WERI-Rb-1 (cell line): ENCODE data around the gene ARHGEF12.

Source experiments
- DNase-seq: peaks from one replicate; pipeline ENCODE4 v3.0.0-alpha.2; 2020
- H3K27ac ChIP-seq: fragments of 250-450 bp; sonication (Bioruptor Pico); 2 replicates; pipeline ENCODE4 v1.5.1; 2020; ENCODE audit warnings: mild to moderate bottlenecking, moderate library complexity
- H3K27me3 ChIP-seq: fragments of 250-450 bp; sonication (Bioruptor Pico); 2 replicates; pipeline ENCODE4 v1.5.1; 2021; ENCODE audit warnings: mild to moderate bottlenecking, low read depth, moderate library complexity; ENCODE audit not compliant: insufficient read depth, severe bottlenecking
- H3K36me3 ChIP-seq: fragments of 250-450 bp; sonication (Bioruptor Pico); 2 replicates; pipeline ENCODE4 v1.5.1; 2020; ENCODE audit warnings: mild to moderate bottlenecking, moderate library complexity
- H3K4me3 ChIP-seq: 2 replicates; pipeline ENCODE4 v1.5.1; 2011; ENCODE audit warnings: low read depth, mild to moderate bottlenecking, control low read depth, low read length
- H3K9me3 ChIP-seq: fragments of 250-450 bp; sonication (Bioruptor Pico); 2 replicates; pipeline ENCODE4 v1.5.1; 2021; ENCODE audit warnings: mild to moderate bottlenecking, moderate library complexity; ENCODE audit not compliant: severe bottlenecking
- CTCF ChIP-seq: IDR thresholded peaks from 2 replicates; pipeline ENCODE4 v1.5.1; 2011; ENCODE audit warnings: low read depth, mild to moderate bottlenecking, control low read depth, inconsistent platforms, low read length

The ARHGEF12 gene

GRCh38 chr11:120524536-120525085 lies 188.4 kb downstream of the ARHGEF12 start:
- Histone ChIP-seq H3K4me3 (no peak overlapping the region), H3K9me3 (no peaks in the 10 kb centered on the region), H3K27me3 (no peaks in the 10 kb centered on the region), H3K27ac (no peak overlapping the region), H3K36me3 (no peaks in the 10 kb centered on the region)
- TF ChIP-seq CTCF, result no peak
- no peak for DNase-seq

- no peak overlapping the region for H3K27ac ChIP-seq
- H3K27me3 ChIP-seq, result no peaks in the 10 kb centered on the region
- H3K9me3 ChIP-seq, result no peaks in the 10 kb centered on the region
- no peak overlapping the region for H3K4me3 ChIP-seq
- TF ChIP-seq CTCF, result no peak
- no peaks in the 10 kb centered on the region for H3K36me3 ChIP-seq
- no peak for DNase-seq
Observed at GRCh38 chr11:120525261-120526171, 189.3 kb downstream of the ARHGEF12 start.

- H3K4me3 ChIP-seq, result no peak overlapping the region
- H3K27ac ChIP-seq, result no peak overlapping the region
- no peaks in the 10 kb centered on the region for H3K9me3 ChIP-seq
- H3K36me3 ChIP-seq, result no peaks in the 10 kb centered on the region
- no peaks in the 10 kb centered on the region for H3K27me3 ChIP-seq
- TF ChIP-seq CTCF, result no peak
- no peak for DNase-seq
Observed at GRCh38 chr11:120526241-120526640, 190.0 kb downstream of the ARHGEF12 start.

DNA sequence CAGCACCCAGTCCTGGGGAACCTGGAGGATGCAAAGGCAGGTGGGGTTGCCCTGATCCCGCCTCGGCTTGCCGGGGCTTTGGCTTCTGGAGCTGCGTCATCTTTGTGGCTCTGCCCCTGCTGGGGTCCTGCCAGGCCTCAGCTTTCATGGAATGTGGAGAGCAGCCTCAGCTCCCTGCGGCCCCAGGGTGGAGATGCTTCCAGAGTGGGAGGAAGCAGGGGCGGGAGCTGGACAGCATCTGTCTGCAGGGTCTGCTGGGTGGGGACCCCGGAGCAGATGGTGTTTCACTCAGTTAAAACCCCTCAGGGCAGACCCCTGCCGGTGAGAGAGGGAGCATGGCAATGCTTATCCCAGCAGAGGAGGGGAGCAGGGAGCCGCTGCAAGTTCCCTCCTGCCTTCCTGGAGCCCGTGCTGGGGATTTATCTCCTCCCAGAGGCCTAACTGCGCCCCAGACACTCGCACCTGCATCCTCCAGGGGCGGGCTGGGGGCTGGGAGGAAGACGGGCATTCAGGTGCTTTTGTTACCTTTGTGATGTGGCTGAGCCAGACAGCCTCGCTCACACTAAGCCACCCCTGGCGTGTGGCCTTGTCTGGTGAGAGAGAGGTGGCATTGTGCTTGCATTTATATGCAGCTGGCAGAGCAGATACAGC lies 191.0 kb downstream of the ARHGEF12 start:
- peak; percentile 40; the same call in 1 of the 2 replicates for TF ChIP-seq CTCF
- Histone ChIP-seq H3K4me3 (no peak overlapping the region), H3K27me3 (no peaks in the 10 kb centered on the region), H3K27ac (no peak overlapping the region), H3K36me3 (no peaks in the 10 kb centered on the region), H3K9me3 (no peaks in the 10 kb centered on the region)
- peak; percentile 42 for DNase-seq

DNA sequence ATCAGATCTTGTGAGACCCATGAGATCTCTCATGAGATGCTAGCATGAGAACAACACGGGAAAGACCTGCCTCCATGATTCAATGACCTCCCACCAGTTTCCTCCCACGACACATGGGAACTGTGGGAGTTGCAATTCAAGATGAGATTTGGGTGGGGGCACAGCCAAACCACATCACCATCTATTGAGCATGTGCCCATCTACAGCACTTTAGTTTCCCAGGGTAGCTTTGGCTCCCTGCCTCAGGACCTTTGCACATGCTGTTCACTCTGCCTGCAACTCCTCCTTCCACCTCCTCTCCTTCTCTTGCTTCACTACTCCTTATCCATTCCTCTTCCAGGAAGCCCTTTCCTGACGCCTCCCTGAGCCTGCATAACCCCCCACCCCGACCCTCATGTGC lies 192.5 kb downstream of the ARHGEF12 start:
- no peak overlapping the region for H3K4me3 ChIP-seq
- no peak for DNase-seq
- no peaks in the 10 kb centered on the region for H3K27me3 ChIP-seq
- no peaks in the 10 kb centered on the region for H3K36me3 ChIP-seq
- H3K27ac ChIP-seq, result no peak overlapping the region
- no peaks in the 10 kb centered on the region for H3K9me3 ChIP-seq
- TF ChIP-seq CTCF, result no peak
